Left lobe of liver (tissue), 2 donors: ENCODE data around the gene PTPRD. TPM values are rescaled to one million over a fixed set of nuclear protein-coding genes. Genes with fewer than 3 reads are reported as not detected.

ENCODE experiments used
- ATAC-seq: fragments of 200-7000 bp; cut with Tn5 transposase; one replicate; pipeline ENCODE4 v1.9.1; 2020; ENCODE audit warnings: mild to moderate bottlenecking, moderate library complexity
- DNase-seq: peaks from one replicate; pipeline ENCODE4 v3.0.0-alpha.2; 2020; ENCODE audit warnings: low spot score
- total RNA-seq: library from RNA; stranded (reverse); gene quantifications from one replicate; pipeline ENCODE4 v1.2.1, GENCODE V29; 2021
- donor health status: DM: no; HTN: no; CAD: no; lungs with moderate emphysema.
- donor health status: DM: no; HTN: yes; CAD: no.

PTPRD gene
- total RNA-seq, 1 donor from 2014 or later: 29.4 TPM

DNA sequence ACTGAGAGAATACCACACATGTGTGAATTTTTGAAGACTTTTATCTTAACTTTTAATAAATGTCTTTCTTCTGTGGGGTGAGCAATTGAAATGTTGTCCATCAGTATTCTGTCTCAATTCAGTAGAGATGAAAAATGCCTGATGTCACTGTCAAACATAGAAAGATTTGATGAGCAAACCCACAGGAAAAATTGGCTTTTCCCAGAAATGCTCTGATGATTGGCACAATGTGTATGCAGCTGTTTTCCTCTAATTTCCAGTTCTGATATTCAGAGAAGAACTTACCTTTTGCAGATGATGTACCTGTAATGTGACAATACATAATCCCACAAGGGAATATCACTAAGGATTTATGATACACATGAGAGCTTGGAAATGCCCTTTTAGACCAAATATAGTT lies 340.0 kb downstream of the PTPRD start:
- no peak for ATAC-seq
- no peak for DNase-seq

DNA sequence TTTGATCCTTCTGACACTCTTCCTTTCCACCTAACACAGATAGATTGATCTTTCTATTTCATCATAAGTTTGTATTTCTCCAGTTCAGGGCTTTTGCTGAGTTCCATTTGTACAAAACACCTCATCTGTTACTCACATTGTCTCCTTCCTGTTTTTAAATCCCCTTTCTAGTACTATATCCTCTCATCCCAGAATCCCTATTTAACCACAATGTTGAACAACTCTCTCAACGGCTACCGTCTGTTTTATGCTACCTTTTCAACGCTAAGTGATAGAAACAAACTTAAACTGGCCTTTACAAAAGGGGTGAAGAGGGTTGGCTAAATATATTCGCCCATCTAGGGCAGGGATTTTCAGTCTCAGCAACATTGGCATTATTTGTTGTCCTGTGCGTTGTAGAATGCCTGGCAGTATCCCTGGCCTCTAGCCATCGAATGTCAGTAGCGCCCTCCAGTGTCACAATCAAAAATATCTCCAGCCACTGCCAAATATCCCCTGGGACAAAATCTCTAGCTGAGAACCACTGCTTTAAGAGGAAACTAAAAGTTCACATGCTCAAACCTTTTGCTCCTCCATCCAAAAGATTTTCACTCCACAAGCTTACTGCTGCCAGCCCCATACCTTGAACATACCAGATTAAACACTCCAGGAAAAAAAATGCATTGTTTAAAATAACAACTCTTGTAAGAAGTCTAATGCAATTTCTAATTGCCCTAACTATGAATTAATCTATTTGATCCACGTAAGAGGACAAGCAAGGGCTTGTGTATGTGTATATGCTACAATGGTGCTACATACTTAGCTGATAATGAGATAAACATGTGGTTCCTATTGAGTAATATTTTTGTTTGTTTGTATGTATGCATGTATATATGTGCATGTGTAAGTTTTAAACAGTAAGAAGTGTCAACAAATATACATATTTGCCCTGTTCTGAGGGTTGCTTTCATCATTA lies 344.0 kb downstream of the PTPRD start:
- DNase-seq (peak; percentile 59), ATAC-seq (peak; percentile 98)

DNA sequence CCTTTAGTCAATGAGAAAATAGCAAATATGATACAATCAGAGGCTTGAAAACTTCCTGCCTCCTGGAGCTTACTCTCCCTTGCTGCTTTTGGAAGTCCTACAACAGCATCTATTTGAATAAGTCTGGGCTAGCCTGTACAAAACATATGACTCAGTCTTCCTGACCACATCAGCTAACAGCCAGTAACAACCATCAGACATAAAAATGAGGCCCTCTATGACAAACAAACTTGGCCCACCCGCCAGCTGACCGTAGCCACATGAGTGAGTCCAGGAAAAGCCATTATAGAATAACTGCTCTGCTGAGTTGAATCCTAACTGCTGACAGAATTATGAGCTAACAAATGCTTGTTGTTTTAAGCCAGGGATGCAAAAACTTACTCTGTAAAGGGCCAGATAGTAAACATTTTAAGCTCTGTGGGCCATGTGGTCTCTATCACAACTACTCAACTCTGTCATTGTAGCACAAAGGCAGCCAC lies 347.6 kb downstream of the PTPRD start:
- ATAC-seq (no peak), DNase-seq (no peak)

DNA sequence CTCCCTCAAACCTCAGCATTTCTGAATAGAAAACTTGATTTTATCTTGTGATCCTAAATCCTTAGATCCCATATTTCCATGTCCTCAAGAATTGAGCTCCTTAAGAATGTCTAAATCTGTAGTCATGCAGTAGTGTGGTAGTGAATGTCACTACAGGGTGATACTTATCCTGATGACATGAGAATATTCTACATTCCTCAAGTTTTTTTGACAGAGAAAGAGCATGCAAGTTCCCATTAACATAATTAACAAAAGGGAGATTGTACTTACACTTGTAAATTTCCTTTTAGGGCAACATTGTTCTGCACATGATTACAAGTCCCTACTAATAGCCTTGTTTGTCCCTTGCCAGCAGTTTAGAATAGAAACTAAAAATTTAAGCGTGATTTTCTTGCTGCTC lies 352.3 kb downstream of the PTPRD start:
- DNase-seq (no peak), ATAC-seq (no peak)

DNA sequence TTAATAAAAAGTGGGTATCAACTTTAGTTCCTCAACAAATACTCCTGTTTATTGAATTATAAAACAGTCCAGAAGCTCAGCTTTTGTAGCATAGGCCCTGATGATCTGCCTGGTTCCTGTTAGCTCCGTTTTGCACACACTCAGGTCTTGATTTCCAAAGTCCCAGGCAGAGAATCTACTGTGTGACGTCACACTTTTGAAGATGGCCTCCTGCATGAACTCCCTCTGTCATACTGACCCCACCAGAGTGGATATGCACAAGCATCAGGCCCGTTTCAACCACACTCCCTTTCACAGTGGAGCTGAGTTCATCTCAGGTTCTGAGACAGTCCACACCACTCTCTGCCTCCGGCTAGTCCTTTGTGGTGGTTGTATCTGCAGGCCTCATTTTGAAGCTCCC lies 353.1 kb downstream of the PTPRD start:
- ATAC-seq: no peak
- DNase-seq: no peak

DNA sequence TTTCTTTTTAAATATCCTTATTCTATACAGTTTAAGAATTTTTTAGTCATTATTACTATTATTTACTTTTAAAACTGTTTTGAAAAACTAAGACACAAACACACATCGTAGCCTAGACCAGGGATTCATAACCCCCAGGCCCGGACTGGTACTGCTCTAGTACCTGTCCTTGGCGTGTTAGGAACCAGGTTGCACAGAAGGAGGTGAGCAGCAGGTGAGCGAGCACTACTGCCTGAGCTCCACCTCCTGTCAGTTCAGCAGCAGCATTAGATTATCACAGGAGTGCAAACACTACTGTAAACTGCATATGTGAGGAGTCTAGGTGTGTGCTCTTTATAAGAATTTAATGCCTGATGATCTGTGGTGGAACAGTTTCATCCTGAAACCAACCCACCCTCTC lies 357.0 kb downstream of the PTPRD start:
- ATAC-seq: no peak

DNA sequence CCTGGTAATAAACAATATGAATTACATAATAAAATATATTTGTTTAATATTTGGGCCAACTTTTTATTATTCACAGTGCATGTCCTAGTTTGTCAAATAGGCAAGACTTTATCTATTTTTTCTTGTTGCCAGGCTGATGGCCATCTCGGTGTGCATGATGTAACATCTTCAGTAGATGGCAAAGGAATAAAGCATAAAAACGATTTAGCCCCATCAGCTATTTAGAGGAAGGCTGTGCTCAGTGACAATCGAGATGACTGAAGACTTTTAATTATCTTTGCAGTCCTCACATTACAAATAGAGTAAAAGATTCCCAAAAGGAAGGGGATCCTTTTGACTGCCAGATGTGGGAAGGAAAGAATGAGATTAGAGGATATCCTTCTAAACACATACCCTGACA lies 358.5 kb downstream of the PTPRD start:
- DNase-seq (no peak), ATAC-seq (no peak)

More for the DNA sequence above, 357.0 kb downstream of the PTPRD start:
- no peak for DNase-seq

DNA sequence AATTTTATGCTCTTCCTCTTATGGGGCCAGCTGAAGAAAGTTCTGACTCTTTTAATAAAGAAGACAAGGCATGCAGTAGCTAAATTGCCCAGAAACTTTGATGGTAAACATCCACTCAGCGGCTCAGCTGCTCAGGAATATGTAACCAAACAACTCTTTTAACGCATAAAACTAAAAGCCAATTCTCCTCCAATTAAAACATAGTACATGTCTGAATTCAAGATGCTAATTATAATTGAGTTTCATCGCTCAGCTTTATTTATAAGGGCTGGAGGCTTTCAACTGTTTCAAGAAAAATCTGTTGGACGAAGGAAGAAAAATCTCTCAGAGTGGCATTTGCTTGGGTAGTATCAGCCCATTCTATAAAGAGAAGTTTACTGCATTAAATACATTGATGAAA lies 359.5 kb downstream of the PTPRD start:
- ATAC-seq: no peak
- no peak for DNase-seq

DNA sequence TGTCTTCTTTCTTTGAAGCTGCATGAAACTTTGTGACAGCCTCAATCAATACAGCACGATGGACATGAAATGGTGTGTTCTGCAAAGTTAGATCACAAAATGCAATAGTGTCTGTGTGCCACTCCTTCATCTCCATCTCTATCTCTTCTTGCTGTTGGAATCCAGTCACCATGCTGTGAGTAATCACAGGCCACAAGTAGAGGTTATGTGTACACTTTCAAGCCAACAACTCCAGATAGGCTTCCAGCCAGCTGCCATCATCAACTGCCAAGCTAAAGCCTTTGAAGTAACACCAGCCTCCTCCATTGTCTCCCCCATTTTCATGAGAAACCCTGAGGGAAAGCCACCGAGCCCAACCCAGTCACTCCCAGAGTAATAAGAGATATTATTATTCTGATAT lies 360.6 kb downstream of the PTPRD start:
- DNase-seq (peak; percentile 46), ATAC-seq (peak; percentile 59)

DNA sequence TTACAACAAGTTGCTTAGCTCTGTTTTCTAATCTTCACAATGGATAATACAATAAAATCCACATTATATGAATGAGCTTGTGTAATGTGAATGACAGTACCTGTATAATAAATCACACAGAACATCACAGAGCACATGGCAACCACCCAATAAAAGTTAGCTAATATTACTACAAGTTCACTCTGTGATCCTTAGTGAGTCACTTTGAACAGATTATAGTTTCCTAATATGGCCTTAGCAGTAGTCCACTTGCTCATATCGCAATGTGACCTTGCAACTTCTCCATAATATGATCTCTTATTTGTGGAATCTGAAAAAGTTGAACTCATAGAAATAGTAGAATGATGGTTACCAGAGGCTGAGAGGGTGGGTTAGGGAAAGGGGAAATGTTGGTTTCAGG lies 361.3 kb downstream of the PTPRD start:
- no peak for DNase-seq
- peak; percentile 32 for ATAC-seq

DNA sequence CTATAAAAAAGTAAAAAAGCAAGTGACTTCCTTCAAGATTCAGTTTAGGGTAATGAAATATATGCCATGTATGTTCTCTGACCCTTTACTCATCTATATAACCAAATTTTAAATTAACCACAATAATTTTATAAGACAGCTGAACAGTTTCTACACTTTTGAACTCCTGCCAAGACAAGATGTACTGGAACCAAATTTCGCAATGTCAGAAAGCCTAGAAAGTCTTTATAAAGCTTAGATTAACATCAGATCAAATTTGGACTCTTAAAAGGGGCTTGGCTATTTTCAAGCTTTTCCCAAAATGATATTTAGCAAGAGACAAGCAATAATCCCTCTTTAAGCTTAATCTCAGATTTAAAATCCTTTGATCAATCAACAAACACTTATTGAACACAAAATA lies 362.6 kb downstream of the PTPRD start:
- ATAC-seq: no peak
- DNase-seq: no peak

DNA sequence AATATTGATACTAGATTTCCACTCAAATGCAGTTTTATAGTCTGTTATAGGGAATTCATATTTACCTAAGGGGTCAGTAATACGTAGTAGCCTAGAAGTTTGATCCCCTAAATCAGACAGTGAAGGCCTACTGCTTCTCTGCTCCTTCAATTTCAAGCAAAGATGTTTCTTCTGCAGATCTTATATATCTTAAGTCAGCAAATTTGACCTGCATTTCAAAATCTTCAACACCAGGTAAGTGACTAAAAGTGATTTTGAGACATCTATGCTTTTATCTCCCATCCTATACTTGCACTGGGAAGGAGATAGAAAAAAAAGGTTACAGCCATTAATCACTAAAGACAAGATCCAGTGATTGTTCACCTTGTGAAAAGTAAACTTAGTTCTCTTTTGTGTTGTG lies 363.9 kb downstream of the PTPRD start:
- ATAC-seq: no peak
- no peak for DNase-seq

DNA sequence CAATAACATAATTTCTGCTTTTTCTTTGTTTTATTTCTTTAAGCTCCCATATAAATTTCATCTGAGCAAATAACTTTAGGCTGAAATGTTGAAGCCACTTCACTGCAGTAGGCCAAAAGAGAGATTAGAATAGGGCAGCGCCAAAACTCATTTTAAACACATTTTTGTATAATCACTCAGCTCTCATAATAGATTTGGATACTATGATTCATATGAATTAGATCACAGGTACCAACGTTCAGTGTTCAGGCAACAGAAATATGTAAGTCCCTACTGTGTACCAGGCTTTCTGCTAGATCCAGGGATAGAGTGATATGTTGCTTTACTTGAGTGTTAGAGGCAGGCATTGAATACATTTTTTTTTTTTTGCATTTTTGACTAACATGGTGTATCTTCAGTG lies 370.5 kb downstream of the PTPRD start:
- DNase-seq: no peak
- no peak for ATAC-seq

DNA sequence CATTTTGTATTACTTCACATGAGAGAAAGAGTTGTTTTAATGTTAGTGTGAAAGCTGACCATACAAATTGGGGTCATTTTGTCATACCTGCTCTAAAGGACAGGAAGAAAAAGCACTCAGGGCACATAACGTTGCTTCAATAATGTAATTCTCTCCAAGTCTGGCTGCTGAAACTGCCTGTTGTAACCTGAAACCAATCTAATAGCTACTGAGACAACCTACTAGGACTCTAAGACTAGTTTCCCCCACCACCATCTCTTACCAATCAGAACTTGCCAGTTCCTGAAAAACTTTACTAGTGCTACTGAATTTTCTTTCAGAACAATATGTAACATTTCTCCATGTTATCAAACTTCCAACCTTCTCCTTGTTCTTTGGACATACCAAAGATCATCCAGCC lies 374.7 kb downstream of the PTPRD start:
- ATAC-seq (no peak), DNase-seq (no peak)

DNA sequence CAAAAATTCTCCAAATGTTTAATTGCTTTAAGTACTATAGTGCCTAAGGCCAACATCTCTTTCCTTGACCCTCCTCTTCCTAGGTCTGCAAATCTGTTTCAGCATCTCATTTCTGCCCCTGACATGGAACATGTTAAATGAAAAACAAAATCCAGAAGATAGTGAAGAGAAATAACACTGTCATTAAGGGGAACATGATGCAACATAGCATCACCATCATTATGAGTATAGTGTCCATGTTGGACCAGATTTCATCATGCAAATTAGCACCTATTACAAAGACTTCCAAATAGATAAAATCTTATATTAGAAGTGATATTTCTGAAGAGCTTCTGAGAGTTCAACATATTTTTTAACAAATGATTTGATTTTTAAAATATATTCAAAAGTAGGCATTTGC lies 375.2 kb downstream of the PTPRD start:
- ATAC-seq: no peak

DNA sequence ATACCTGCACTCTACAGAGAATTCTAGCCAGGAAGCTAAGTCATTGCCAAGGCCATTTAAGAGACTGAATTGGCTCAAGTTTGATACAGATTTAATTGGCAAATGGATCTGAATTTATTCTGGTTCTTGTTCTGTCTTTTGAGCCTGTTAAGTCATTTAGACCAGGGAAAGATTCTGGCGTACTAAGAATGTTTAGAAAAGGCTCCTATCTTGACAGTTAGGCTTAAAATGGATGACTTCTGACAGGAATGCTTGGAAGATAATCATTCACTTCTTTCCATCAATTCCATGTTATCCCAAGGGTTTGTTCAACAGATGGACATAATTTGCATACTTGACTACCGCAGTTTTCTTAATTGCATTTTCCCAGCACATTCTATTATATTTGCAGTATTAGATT lies 376.6 kb downstream of the PTPRD start:
- DNase-seq (no peak), ATAC-seq (no peak)

More for the DNA sequence above, 375.2 kb downstream of the PTPRD start:
- DNase-seq: no peak

DNA sequence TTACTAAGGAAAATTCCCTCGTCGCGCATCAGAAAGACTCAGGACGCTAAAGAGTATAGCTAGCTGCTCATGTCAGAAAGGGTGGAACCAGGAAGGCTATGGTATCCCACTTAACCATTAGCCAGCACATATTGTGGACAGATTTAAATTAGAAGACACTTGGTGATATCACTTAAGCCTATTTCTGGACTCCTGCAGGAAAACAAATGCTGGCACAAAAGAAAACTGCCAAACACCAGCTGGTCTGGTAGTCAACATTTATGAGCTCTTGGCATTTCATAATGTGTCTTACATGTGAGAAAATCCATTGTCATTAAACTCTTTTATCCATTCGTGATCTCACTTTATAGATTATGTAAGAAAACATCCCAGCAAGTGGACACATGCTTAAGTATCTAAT lies 377.4 kb downstream of the PTPRD start:
- DNase-seq (no peak), ATAC-seq (no peak)

DNA sequence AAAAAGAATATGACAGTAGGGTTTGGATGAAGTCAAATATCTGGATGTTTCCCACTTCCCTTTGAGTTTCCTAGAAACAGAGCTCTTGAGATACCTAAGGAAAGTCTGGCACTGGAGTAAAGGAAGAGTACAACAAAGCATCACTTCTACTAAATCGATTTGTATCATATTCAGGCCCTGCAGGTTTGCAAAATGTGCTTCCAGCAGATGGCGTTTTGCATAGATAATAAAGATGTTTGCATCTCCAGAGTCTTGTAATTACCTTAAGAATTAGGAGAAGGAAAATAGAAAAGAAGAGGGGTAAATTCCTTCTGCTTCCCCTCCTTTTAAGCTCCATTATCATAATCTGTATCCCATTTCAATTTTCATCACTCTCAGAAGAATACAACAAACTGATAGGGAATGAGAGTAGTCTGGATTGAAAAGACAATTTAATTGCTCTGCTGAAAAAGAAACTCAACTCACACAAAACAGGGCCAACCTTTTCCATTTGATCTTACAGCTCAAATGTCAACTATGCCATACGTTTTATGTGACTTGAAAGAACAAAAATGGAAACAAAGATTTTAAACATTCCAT lies 380.4 kb downstream of the PTPRD start:
- ATAC-seq (peak; percentile 47), DNase-seq (no peak)

DNA sequence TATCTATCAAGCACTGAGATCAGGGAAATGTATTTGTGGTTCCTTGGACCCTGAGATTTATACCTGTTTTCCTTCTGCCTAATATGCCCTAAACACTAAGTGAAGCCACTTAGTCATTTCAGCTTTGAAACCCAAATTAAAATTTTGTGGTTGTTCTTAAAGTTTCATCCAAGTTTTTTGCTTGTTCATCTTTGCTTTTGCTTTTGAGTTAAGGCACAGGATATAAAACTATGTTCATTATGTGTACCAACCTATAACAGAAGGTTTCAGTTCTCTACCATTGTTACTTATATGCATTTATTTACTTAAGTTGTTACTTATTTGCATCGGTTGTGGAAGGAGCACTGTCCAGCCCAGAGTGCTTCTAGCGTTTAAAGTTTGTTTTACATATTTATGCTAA lies 382.3 kb downstream of the PTPRD start:
- no peak for DNase-seq
- no peak for ATAC-seq

DNA sequence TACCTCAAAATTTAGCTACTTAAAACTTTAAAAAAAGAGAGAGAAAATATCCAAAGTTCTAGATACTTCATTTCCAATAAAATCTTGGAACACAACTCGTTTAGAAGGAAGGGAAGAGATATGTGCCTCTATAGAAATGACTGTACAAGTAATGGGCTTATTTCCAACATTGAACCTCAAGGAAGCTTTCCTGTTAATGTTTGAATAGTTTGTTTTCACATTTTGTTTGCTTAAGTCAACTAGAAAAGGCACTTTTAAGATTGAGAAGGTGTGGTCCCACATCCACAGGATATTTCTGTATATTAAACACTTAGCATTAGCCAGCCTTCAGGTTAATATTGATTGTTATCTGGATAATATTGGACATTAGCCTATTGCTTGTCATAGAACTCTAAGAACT lies 384.7 kb downstream of the PTPRD start:
- no peak for DNase-seq
- no peak for ATAC-seq

DNA sequence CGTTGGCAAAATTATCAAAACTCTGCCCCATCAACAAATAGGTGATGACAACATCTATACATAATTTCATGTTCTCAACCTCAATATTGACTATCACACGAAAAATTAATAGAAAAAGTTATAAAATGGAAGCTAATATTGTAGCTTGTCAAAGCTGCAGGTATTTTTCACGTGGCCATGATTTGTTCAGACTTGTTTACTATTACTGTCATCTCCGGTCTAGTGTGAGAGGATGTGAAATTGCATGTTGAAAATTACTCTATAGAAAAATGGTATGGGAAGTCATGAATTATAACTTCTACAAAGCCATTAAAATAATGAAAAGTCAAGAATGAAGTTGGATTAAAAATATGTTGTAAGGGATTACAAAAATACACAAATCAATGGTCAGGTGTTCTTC lies 385.8 kb downstream of the PTPRD start:
- ATAC-seq (no peak), DNase-seq (no peak)

DNA sequence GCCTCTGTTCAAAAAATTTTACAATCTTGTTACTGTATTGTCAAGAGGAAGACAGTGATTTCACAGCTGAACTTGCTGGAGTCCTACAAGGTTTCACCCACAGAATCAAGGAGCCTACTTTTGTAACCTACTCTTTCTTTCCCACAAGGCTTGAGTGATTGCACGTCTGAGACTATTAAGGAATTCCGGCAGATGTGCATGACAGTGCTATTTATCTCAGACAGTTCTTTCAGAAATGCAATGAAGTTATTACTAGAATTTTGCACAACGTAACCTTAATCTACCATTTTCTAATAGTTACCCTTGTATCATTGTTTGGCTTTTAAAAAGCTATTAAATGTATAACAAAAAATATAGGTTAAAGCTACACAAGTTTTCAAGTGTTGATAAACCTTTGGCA lies 400.1 kb downstream of the PTPRD start:
- no peak for ATAC-seq
- DNase-seq: no peak
